Activated naive CD4-positive, alpha-beta T cell (primary cell): ENCODE measurements around the gene CLSTN3.
"Not testable (repeated sequence)": the region's sequence is repeated elsewhere in the genome, so short reads cannot be mapped to it uniquely, and the experiment has no call there.

Experiments used
- DNase-seq, 4 experiments: peaks; one replicate each; lab custom pipeline; 2025; lab: John Stamatoyannopoulos, UW

The CLSTN3 gene

DNA sequence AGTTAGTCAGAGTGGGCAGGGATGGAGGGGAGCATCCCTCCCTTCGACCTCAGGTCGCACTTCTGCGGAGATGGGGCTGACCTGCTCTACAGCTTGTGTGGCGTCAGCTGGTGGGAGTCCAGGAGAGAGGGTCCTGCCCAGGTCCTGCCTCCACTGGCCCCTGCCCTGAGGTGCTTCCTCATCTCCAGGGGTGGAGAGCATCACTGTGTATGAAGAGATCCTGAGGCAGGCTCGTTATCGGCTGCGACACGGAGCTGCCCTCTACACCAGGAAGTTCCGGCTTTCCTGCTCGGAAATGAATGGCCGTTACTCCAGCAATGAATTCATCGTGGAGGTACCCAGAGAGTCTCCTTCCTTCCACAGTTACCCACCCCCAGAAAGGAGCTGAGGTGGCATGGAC, 20.2 kb downstream of the CLSTN3 start:
- no peak for DNase-seq

DNA sequence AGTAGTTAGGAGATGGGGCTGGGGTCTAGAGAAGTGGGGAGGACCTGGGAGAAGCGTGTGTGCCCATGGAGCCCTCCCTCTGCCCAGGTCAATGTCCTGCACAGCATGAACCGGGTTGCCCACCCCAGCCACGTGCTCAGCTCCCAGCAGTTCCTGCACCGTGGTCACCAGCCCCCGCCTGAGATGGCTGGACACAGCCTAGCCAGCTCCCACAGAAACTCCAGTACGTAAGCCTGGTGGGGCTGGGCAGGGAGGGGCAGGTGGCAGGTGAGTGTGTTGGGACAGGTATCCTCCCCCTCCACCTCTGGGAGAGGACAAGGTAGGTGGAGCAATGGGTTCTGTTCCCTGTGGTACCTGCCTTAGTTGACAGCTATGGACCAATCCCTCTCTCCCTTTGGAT, 20.7 kb downstream of the CLSTN3 start:
- no peak for DNase-seq

DNA sequence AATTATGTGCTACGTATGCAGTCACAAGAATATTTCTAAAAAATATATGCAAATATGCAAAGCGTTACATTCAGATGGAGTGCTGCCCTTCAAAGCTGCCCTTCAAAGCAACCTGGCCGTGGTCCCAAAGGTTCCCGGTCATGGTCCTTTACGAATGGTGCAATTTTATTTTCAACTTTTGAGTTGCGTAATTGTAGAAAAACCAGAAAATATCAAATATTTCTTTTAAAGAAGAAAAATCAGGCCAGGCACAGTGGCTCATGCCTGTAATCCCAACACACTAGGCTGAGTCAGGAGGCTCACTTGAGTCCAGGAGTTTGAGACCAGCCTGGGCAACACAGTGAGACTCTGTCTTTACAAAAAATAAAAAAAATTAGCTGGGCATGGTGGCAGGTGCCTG, 21.4 kb downstream of the CLSTN3 start:
- no peak for DNase-seq

DNA sequence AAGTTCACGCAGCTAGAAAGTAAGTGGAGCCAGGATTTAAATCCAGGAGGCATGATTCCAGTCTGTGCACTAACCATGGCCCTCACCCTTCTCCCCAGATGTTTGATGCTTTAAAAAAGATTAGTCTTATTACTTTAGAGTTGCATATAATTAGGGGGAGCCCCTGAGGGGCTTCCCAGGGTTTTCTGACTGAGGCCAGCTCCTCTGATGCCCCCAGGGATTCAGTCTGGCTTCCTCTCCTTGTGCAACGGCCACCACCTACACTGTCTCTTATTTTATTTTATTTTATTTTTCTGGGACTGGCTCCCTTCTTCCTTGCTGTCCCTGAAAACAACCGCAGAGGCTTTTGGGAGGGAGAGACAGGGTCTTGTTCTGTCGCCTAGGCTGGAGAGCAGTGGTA, 22.6 kb downstream of the CLSTN3 start:
- no peak for DNase-seq

DNA sequence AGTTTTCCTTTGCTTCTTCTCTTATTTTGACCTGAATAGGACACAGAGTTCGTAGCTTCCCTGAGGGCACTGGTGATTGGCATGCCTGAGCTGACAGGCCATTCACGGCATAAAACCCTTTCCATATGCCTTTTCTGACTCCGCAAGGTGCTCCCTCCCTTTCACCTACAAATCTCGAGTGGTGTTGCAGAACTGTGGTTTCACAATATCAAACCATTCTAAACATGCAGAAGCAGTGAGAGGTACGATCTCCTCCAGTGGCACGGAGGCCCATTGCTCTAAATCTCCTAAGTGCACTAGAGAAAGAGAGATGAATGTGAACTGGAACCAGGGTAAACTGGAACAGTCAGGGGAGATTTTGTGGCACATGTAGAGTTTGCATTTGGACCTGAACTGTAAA, 23.9 kb downstream of the CLSTN3 start:
- no peak for DNase-seq

DNA sequence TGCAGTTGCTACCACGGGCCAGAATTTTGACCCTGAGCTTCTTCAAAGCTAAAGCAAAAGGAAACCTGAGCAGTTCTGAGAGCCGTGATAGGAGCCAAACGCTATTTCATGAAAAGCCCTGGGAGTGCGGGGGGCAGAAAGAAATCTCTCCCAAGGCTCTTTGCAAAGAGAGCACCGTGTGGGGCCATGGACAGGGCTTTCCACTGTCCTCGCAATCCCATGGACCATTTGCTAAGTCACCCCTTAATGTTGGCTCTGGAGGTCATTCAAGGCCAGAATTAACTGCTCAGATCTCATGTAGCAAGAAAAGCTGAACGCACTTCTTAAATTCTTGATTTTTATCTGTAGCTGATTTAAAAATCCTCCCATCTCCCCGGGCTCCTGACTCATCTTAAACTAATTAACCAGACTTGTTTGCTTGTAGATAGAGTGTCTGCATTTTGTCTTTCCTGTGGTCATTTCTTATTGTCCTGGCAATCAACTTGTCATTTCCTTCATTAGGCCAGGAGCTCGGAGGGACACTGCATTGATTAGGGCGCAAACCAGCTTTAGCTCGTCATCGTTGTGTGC, 24.8 kb downstream of the CLSTN3 start:
- no peak for DNase-seq

DNA sequence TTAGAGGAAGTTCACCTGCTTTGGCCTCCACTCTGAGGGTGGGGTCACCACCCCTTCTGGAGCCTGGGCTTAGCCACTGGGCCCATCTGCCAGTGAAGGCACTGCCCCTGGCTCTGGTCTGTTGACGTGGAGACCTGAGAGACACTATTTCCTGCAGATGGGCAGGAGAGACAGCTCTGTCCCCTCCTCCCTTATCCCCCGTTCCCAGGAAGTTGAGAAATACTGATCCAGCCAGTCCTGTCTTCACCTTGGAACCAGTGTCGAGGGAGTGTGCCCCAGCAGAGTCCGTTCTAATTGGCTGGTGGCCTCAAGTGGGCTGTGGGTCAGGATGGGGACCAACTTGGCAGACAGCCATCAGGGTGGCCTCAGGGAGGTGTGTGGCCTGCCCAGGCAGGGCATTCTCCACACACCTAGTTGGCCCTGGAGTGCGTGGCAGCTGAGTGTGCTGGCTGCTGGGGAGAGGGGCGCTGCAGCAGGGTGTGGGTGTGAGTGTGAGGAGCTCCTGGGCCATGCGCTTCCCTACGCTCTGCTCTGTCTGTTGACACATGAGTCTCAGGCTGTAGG, 25.4 kb downstream of the CLSTN3 start:
- no peak for DNase-seq

DNA sequence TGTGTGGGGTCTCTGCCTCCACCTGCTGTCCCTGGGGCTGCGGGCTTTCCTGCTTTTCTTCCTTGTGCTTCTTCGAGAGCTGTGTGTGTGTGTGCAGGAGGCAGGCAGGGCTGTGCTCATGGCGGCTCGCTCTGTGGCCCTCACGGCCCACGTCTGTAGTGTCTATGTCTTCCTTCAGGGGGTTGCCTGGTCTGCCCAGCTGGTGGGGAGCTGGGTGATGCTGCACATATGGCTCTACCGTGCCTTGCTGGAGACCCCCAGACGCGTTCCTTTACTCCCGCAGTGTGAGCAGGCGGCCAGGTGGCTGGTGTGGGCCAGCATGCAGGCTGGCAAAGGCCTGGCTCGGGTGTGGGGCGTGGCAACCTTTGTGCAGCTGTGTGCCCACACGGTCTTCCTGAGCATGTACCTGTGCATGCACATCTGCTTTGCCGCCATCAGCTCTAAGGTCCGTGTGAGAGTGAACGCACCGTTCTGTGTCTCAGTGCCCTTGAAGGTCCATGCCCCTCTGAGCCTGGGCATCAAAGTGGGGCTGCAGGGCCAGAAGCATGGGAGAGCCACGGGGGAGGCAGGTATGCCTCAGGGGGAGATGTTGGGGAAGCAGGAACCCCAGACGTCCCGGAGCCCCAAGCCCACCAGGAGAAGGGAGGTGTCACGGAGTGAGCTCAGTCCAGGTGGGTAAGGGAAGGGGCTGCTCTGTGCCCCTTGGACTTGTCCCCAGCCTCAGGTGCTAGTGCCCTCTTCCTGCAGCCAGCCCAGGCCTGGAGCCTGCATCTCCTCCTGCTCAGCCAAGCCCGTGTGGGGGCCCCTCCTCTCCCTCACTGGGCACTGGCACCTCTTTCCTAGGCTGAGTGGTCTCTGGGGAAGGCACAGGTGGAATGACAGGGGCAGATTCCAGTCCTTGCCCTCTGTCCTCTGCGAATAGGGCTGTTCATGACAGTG, 26.4 kb downstream of the CLSTN3 start:
- no peak for DNase-seq

DNA sequence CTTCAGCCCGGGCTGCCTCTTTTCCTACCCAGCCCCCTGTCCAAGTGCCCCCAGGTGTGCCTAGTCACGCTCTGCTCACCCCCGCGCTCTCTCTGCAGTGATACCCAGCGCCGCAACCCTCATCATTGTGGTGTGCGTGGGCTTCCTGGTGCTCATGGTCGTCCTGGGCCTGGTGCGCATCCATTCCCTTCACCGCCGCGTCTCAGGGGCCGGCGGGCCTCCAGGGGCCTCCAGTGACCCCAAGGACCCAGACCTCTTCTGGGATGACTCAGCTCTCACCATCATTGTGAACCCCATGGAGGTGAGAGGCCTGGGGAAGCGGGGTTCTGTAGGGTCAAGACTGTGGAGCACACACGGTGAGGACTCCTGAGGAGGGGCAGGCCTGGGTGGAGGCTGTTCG, 27.2 kb downstream of the CLSTN3 start:
- no peak for DNase-seq

DNA sequence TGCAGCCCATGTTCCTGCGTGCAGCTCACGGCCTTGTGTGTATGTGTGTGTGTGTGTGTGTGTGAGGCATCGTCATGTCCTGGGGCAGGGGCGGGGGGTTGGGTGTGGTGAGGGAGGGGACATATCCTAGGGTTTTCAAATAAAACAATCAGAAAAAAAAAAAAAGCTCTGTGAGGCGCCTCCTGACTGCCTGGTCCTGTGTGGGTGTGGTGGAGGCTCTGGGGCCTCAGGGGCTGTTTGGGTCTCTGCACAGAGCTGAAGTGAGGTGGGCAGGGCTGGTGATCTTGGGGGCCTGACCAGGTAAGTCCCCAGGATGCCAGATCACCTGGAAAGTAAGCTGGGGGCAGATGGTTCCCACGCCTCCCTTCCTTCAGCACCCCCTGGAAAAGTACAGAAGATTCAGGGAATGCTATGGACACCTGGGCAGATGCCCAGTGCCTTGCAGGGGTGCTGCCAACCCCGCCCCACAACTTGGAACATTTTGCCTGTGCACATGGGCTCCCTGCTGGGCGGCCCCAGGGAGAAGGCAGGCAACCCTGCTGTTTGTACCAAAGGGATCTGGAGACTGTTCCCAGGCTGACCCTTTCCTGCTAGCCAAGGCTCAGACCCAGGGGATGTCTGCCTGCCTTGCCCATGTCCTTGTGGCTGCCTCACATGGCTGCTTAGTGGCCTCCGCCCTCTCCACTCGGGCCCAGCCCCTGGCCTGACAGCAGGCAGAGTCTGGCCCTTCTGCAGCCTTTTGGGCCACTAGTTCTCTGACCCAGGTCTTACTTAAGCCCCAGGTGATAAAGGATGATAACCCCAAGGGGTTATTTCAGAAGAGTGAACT, 28.8 kb downstream of the CLSTN3 start:
- DNase-seq: no peak

DNA sequence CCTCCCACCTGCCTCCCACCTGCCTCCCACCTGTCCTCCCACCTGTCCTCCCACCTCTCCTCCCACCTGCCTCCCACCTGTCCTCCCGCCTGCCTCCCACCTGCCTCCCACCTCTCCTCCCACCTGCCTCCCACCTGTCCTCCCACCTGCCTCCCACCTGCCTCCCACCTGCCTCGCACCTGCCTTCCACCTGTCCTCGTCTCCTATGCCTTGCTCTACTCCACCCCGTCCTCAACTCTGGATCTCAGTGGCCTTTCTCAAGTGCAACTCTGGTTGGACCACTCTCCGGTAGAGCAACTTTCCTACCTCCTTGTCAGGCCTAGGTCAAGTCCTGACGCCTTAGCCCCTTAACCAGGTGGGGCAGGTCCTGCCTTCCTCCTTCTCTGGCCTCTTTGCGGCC, 30.0 kb downstream of the CLSTN3 start:
- no peak for DNase-seq

DNA sequence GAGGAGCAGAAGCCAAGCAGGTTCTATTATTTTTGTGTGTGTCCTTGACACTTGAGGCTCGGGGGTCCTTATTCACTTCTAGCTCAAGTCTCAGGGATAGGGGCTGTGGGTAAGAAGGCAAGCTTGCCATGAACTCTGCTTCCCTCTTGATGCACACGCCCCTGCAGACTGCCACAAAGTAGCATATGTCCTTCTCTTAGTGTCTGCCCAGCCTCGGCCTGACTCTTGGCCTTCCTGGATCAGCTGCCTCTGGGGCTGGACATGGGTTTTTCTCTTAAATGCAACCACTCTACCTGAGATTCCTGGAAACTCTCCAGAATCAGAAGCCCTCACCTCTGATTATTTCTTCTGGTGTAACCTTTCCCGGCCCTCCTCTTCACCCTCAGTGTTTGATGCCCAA, 31.2 kb downstream of the CLSTN3 start:
- DNase-seq: no peak

DNA sequence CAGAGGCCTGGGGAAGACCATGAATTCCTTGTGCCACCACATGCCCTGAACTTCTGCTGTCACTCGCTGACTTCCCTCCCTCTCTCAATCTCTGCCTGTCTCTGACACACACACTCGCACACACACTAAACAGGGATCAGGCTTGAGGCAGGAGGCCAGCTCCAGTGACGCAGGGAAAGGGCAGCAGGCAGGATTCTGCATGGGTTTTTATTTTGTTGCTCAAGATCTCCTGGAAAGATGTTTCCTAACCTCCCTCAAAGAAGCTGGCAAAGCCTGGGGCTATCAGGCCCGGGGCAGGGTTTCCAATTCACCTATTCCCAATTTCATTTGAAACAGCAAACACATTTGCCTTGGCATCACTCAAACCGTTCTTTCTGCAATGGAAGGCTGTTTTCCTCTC, 31.6 kb downstream of the CLSTN3 start:
- no peak for DNase-seq

DNA sequence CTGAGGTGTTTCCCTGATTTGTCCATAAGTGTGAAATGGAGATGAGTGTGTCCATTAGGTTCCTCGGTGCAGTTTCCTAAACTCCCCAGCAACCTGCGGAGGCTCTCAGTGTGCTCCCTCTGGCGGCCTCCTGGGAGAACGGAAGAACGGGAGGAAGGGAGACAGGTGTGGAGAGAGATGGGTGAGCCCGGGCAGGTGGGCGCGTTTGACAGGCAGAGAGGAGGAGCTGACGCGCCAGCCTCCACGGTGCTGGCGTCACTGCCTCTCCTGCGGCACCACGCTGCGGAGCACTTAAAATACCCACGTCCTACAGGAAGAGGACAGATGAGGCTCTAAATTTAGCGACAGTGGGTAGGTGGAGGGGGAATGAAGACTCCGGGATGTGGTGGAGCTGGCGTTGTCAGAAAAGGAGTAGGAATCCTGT, 32.5 kb downstream of the CLSTN3 start:
- no peak for DNase-seq

DNA sequence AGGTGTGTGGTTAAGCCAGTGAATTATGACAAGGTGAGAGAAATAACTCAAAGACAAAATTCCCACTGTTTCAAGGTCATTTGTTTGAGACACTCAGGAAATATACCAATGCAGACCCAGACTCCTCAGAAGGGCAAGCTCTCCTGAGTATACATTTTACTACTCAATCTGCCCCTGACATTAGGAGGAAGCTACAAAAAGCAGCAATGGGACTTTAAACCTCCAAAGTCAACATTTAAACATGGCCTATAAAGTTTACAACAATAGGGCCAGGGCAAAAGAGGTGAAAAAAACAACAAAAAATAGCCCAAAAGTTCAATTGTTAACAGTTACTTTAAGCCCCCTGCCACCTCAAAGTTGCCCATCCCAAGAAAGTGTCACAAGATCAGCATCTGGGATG, 39.8 kb downstream of the CLSTN3 start:
- DNase-seq: no peak

DNA sequence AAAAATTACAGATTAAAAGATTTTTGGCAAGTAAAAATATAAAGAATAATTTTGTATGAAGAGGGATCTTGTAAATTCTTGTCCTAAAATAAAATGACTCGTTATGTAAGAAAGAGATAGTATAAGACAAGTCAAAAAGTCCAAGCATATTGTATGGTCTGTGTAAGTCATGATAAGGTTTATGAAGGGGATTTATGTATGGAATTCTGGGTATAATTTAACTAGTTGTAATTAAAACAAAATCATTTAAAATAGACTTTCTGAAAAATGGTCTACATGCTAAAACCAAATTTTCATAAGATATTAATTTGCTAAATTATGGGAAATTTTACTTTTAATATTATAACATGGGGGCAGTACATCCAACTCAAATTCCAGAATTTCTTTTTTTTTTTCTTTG, 41.7 kb downstream of the CLSTN3 start:
- DNase-seq: no peak

DNA sequence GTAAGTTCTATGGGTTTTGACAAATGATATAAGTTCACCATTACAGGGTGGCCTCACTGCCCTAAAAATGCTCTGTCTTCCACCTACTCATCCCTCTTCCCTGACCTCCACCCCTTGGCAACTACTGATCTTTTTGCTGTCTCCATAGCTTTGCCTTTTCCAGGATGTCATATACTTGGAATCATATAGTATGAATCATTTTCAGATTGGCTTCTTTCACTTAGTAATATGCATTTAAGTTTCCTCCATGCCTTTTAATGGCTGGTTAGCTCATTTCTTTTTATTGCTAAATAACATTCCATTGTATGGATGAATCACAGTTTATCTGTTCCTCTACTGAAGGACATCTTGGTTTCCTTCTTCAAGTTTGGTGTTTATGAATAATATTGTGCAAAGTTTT, 45.3 kb downstream of the CLSTN3 start:
- DNase-seq: no peak

DNA sequence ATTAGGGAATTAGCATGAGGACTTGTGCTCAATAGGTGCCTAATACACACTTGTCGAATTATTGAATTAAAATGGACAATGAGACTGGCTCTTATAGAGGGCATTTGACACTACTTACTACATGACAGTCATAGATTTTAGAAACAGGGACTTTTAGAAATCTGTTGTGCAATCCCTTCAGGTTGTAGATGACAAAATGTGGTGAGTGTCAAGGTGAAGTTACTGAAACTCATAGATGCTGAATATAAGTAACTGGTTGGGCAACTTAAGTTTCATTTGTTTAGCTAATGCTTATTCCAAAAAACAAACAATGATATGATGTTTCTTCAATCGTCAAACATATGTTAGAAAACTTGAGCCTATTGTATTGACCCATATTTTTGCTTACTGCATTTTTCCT, 46.4 kb downstream of the CLSTN3 start:
- no peak for DNase-seq

DNA sequence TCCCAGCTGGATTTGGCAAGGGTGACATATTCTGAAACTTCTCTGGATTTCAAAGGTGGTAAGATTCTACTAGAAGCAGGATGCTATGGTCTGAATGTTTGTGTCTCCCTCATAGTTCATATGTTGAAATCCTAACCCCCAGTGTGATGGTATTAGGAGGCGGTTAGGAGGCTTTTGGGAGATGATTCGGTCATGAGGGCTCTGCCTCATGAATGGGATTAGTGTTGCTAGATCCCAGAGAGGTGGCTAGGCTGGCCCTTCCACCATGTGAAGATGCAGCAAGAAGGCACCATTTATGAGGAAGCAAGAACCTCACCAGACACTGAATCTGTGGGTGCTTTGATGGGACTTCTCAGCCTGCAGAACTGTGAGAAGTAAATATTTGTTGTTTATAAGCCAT, 48.3 kb downstream of the CLSTN3 start:
- DNase-seq: no peak

DNA sequence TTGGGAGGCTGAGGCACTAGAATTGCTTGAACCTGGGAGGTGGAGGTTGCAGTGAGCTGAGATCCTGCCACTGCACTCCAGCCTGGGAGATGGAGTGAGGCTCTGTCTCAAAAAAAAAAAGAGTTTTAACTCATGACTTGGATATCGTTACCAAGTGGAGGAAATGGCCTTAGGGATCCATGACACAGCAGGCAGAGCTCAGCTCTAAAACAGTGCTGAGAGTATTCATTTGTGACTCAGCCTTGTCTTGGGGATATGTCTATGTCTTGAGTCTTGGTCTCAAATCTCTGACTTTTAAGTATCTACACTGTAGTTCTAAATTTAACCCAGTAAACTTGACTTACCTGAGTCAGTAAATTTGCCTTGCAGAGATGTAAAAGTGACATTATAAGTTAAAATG, 50.5 kb downstream of the CLSTN3 start:
- DNase-seq: no peak

DNA sequence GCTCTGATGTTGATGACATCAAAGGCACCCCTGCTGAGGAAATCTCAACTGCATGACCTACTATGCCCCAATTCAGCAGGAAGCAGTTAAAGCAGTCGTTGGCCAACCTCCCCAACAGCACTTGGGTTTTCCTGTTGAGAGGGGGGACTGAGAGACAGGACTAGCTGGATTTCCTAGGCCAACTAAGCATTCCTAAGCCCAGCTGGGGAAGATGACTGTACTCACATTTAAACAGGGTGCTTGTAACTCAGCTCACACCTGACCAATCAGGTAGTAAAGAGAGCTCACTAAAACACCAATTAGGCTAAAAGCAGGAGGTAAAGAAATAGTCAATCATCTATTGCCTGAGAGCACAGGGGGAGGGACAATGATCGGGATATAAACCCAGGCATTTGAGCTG, 55.9 kb downstream of the CLSTN3 start:
- not testable (repeated sequence) for DNase-seq

DNA sequence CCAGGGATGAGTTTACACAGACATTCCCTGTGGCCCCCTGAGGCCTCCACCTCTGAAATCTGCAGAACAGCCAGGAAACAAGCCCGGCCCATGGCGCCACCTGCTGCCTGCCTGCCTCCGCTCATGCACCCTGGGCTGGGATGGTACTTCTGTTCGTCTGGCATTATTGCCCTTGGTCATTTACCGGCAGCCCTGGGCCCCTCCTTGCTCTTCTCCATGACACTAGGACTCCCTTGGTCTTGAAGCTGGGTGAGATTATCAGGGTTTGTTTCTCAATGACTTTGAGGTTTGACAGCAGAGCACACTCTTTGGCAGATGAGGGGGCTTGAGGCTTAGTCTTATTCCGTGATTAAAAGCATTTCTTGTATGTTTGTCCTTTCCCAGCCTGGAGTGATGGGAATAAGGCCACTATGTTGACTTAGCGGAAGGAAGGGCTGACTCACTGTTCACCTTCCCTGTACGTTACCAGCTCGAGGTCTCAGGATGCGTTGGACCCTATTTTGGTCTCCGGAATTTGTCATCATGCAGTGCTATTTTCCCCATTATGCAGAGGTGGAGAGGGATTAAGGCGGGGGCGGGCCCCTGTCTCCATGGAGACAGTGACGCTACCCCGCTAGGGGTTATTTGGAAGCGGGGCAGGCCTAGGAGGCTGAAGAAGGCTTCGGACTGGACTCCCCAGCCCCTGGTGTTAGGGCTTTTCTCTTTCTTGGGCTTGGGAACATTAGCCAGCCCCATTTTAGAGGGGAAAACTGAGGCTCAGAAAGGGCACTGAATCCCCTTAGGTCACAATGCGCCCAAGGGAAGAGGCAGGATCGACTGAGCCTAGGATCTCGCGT, 58.6 kb downstream of the CLSTN3 start:
- DNase-seq: peak; percentile 13 to 55 (median 31)
